B cell (primary cell): ENCODE results near the gene APP. TPM values are rescaled to one million over a fixed set of nuclear protein-coding genes. Genes with fewer than 3 reads are reported as not detected.

Experiments used
- ATAC-seq: fragments of 200-7000 bp; cut with Tn5 transposase; one replicate; pipeline ENCODE4 v1.10.0; 2021; ENCODE audit warnings: low read depth, mild to moderate bottlenecking, moderate number of reproducible peaks, moderate library complexity
- CTCF ChIA-PET: fragments of 350-600 bp; sonication (Branson Sonifier 250); formaldehyde crosslinking; loops from one replicate; lab custom pipeline; 2021; ENCODE audit warnings: antibody characterized with exemption, inconsistent platforms; lab: Charles Lee
- POLR2A ChIA-PET: fragments of 350-600 bp; sonication (Branson Sonifier 250); formaldehyde crosslinking; loops from one replicate; lab custom pipeline; 2021; ENCODE audit warnings: antibody characterized with exemption; lab: Charles Lee
- DNase-seq: peaks from one replicate; pipeline ENCODE4 v3.0.0; 2013
- H2AFZ ChIP-seq: 2 replicates; pipeline ENCODE4 v1.6.1; 2012; ENCODE audit warnings: mild to moderate bottlenecking, low read depth, low read length; ENCODE audit not compliant: insufficient read depth, poor library complexity, severe bottlenecking
- H3K27ac ChIP-seq, 2 donors: 1 replicate in 1 of 2; 2 replicates in 1 of 2; pipeline ENCODE4 v1.5.1; 2012 to 2013; ENCODE audit warnings: low read length in 2 of 2, mild to moderate bottlenecking in 2 of 2, moderate library complexity in 1 of 2
- H3K27me3 ChIP-seq, 4 experiments: fragments of 200-600 bp in 1 of 4; sonication (generic) in 1 of 4; replicated peaks in 1 of 4; 1 replicate in 2 of 4; 2 replicates in 2 of 4; pipeline versions ENCODE4 v1.6.1 to v1.7.0; 2013 to 2016; ENCODE audit warnings: low read length in 3 of 4, mild to moderate bottlenecking in 2 of 4, mixed read lengths in 1 of 4, moderate library complexity in 1 of 4; ENCODE audit not compliant: insufficient read depth in 4 of 4, control insufficient read depth in 3 of 4; ENCODE audit errors: control extremely low read depth in 1 of 4
- H3K36me3 ChIP-seq, 2 experiments: replicated peaks in 1 of 2; 1 replicate in 1 of 2; 2 replicates in 1 of 2; pipeline versions ENCODE4 v1.6.1 to v1.7.1; 2013; ENCODE audit warnings: low read length in 1 of 2; ENCODE audit not compliant: insufficient read depth in 2 of 2, control insufficient read depth in 1 of 2; ENCODE audit errors: control extremely low read depth in 1 of 2, extremely low read depth in 1 of 2
- H3K4me1 ChIP-seq, 2 donors: fragments of 200-600 bp in 1 of 2; sonication (generic) in 1 of 2; 1 replicate in 1 of 2; 2 replicates in 1 of 2; pipeline versions ENCODE4 v1.5.1 to v1.6.1; 2013 to 2017; ENCODE audit warnings: low read length in 2 of 2; ENCODE audit not compliant: control insufficient read depth in 2 of 2, insufficient read depth in 2 of 2
- H3K4me2 ChIP-seq: replicated peaks from 2 replicates; pipeline ENCODE3; 2012; ENCODE audit warnings: mild to moderate bottlenecking, low read depth, low read length; ENCODE audit not compliant: poor library complexity, severe bottlenecking
- H3K4me3 ChIP-seq, 5 experiments: fragments of 200-600 bp in 1 of 5; sonication (generic) in 1 of 5; 1 replicate in 3 of 5; 2 replicates in 2 of 5; pipeline versions ENCODE4 v1.5.1 to v1.7.0; 2011 to 2016; ENCODE audit warnings: low read length in 4 of 5, mild to moderate bottlenecking in 4 of 5, low read depth in 2 of 5, control low read depth in 1 of 5, moderate library complexity in 1 of 5; ENCODE audit not compliant: insufficient read depth in 1 of 5; ENCODE audit errors: control extremely low read depth in 1 of 5, extremely low read depth in 1 of 5
- H3K79me2 ChIP-seq: fragments of 200-600 bp; sonication (generic); one replicate; pipeline ENCODE4 v1.6.0; 2016; ENCODE audit warnings: low read length; ENCODE audit not compliant: control insufficient read depth, insufficient read depth
- H3K9ac ChIP-seq: fragments of 200-600 bp; sonication (generic); 2 replicates; pipeline ENCODE4 v1.6.1; 2017; ENCODE audit warnings: mild to moderate bottlenecking, low read length, moderate library complexity
- H3K9me3 ChIP-seq, 3 donors: one replicate each; pipeline versions ENCODE4 v1.6.1 to v1.7.1; 2013; ENCODE audit warnings: low read length in 2 of 3; ENCODE audit not compliant: control insufficient read depth in 2 of 3, insufficient read depth in 1 of 3; ENCODE audit errors: control extremely low read depth in 1 of 3
- H4K20me1 ChIP-seq: 2 replicates; pipeline ENCODE4 v1.6.0; 2012; ENCODE audit warnings: mild to moderate bottlenecking, low read length; ENCODE audit not compliant: insufficient read depth, control insufficient read depth, poor library complexity, severe bottlenecking
- H3K27ac Mint-ChIP-seq: one replicate; pipeline ENCODE4 v1.8.0; 2021; ENCODE audit warnings: mixed read lengths
- H3K27me3 Mint-ChIP-seq: one replicate; pipeline ENCODE4 v1.8.0; 2021; ENCODE audit warnings: mixed read lengths
- H3K4me1 Mint-ChIP-seq: one replicate; pipeline ENCODE4 v1.8.0; 2021; ENCODE audit warnings: mixed read lengths
- H3K4me3 Mint-ChIP-seq: one replicate; pipeline ENCODE4 v1.8.0; 2021; ENCODE audit warnings: mixed read lengths
- H3K9me3 Mint-ChIP-seq: one replicate; pipeline ENCODE4 v1.8.0; 2022; ENCODE audit warnings: mixed read lengths; ENCODE audit not compliant: insufficient read depth
- EZH2 ChIP-seq: IDR thresholded peaks from 2 replicates; pipeline ENCODE4 v1.6.1; 2012; ENCODE audit warnings: borderline replicate concordance, low read depth, mild to moderate bottlenecking, moderate library complexity, low read length; ENCODE audit not compliant: insufficient read depth, poor library complexity, severe bottlenecking
- WGBS: methylation state at CpG from one replicate; pipeline ENCODE4 v1.1.5; 2013; ENCODE audit warnings: missing lambda C conversion rate; ENCODE audit not compliant: insufficient coverage; 5-methylcytosine and 5-hydroxymethylcytosine counted together
- intact Hi-C: fragments of 100-400 bp; cut with micrococcal nuclease; formaldehyde crosslinking; loops from one replicate; pipeline ENCODE4 v1.10.0; 2022
- polyA plus RNA-seq: library from polyadenylated mRNA; depleted of rRNA; stranded (reverse); fragments of >200 nt; gene quantifications from 2 replicates; pipeline ENCODE4 v1.2.3, GENCODE V29; 2012
- total RNA-seq, 2 donors: library from RNA; stranded (reverse); fragments of 120-200 nt in 1 of 2; gene quantifications; 1 replicate in 1 of 2; 2 replicates in 1 of 2; pipeline versions ENCODE4 v1.2.3 to v1.2.4, GENCODE V29; 2013 to 2022
- TF ChIP-seq, protein P1 (sequence below): fragments of 200-600 bp; IDR thresholded peaks from one replicate; pipeline ENCODE4 v1.8.0; 2022; ENCODE audit warnings: antibody characterized with exemption, mild to moderate bottlenecking

Gene APP
- total and polyA plus RNA-seq, 2 donors (not counting 1 experiment from before 2014, with no cell fraction given), result 28.3 to 34.7 TPM

- 92% methylated on average over 2 of the region's 4 CpGs for WGBS
Measured at GRCh38 chr21:25837533-25838265, 332.9 kb downstream of the APP start.

DNA sequence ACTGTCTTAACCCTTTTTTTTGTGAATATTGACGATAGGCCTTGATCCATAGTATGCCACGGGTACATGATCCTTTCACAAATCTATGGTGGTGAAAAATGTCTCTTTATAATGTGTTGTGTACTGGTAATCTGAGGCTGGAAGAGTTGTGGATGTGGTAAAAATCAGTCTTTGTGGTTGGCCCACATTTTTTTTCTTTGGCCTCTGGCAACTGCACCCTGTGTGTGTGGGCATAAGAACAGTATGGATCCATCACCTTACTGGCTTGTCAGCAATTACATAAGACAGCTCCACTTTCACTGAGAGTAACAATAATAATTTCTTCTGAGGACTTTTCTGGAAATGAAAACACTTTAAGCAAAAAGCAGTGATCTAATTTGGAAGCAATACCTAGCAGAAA is 334.2 kb downstream of the APP start:
- POLR2A ChIA-PET, result no interaction called here
- H3K27ac ChIP-seq, result no peak overlapping the region

More at GRCh38 chr21:25837533-25838265, 332.9 kb downstream of the APP start:
- Histone ChIP-seq H2AFZ (no peak overlapping the region), H3K4me1 (no peaks in the 10 kb centered on the region), H3K4me3 (no peak overlapping the region), H3K79me2 (no peaks in the 10 kb centered on the region), H3K36me3 (no peaks in the 10 kb centered on the region), H3K27ac (no peak overlapping the region), H3K4me2 (no peak overlapping the region), H4K20me1 (no peaks in the 10 kb centered on the region), H3K27me3 (no peaks in the 10 kb centered on the region), H3K9ac (no peak overlapping the region), H3K9me3 (peaks cover 0 to 15% (median 6%) of the 10 kb centered on the region in 3 donors)
- TF ChIP-seq, protein P1, sequence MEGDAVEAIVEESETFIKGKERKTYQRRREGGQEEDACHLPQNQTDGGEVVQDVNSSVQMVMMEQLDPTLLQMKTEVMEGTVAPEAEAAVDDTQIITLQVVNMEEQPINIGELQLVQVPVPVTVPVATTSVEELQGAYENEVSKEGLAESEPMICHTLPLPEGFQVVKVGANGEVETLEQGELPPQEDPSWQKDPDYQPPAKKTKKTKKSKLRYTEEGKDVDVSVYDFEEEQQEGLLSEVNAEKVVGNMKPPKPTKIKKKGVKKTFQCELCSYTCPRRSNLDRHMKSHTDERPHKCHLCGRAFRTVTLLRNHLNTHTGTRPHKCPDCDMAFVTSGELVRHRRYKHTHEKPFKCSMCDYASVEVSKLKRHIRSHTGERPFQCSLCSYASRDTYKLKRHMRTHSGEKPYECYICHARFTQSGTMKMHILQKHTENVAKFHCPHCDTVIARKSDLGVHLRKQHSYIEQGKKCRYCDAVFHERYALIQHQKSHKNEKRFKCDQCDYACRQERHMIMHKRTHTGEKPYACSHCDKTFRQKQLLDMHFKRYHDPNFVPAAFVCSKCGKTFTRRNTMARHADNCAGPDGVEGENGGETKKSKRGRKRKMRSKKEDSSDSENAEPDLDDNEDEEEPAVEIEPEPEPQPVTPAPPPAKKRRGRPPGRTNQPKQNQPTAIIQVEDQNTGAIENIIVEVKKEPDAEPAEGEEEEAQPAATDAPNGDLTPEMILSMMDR, result no peak
- TF ChIP-seq EZH2, result no peak
- DNase-seq (no peak), ATAC-seq (no peak)
- peaks cover 14% of the 10 kb centered on the region for H3K9me3 Mint-ChIP-seq
- POLR2A ChIA-PET, result no interaction called here
- peaks cover 9% of the 10 kb centered on the region for H3K27me3 Mint-ChIP-seq
- no peak overlapping the region for H3K4me3 Mint-ChIP-seq
- H3K4me1 Mint-ChIP-seq, result peaks cover under 1% of the 10 kb centered on the region
- CTCF ChIA-PET, result no interaction called here
- H3K27ac Mint-ChIP-seq, result no peak overlapping the region
- intact Hi-C loops, result no loop called here

More for the DNA sequence above, 334.2 kb downstream of the APP start:
- H3K9me3 Mint-ChIP-seq, result peaks cover 16% of the 10 kb centered on the region
- H3K27me3 ChIP-seq, result no peaks in the 10 kb centered on the region
- H3K36me3 ChIP-seq, result no peaks in the 10 kb centered on the region
- H3K4me2 ChIP-seq, result no peak overlapping the region
- intact Hi-C loops, result no loop called here
- no peak overlapping the region for H2AFZ ChIP-seq
- TF ChIP-seq, protein P1, result no peak
- TF ChIP-seq EZH2, result no peak
- H3K79me2 ChIP-seq, result no peaks in the 10 kb centered on the region
- no peaks in the 10 kb centered on the region for H3K4me1 Mint-ChIP-seq
- CTCF ChIA-PET, result no interaction called here
- no peak overlapping the region for H3K27ac Mint-ChIP-seq
- DNase-seq, result no peak
- ATAC-seq, result no peak
- H3K9me3 ChIP-seq, result peaks cover 0 to 15% (median 6%) of the 10 kb centered on the region in 3 donors
- H3K4me1 ChIP-seq, result no peaks in the 10 kb centered on the region
- peaks cover 9% of the 10 kb centered on the region for H3K27me3 Mint-ChIP-seq
- H4K20me1 ChIP-seq, result no peaks in the 10 kb centered on the region
- H3K4me3 Mint-ChIP-seq, result no peak overlapping the region
- 96% methylated on average over 2 of the region's 2 CpGs for WGBS
- H3K9ac ChIP-seq, result no peak overlapping the region
- no peak overlapping the region for H3K4me3 ChIP-seq
